K562 (cell line): ENCODE measurements around the gene MYBPH. TPM values are rescaled to one million over a fixed set of nuclear protein-coding genes. Genes with fewer than 3 reads are reported as not detected.

Source experiments
- ATAC-seq: fragments of 200-7000 bp; cut with Tn5 transposase; 3 replicates; pipeline ENCODE4 v1.9.1; 2020; ENCODE audit warnings: moderate library complexity
- BruUV-seq: library from RNA; stranded (reverse); fragments of 400-500 nt; replicated peaks from 2 replicates; lab custom pipeline; 2021; lab: Mats Ljungman, UMichigan
- CTCF ChIA-PET: fragments of 300-600 bp; formaldehyde crosslinking; extraction: SDS; loops from one replicate; lab custom pipeline; 2021; ENCODE audit warnings: low intra/inter-chr PET ratio; lab: Yijun Ruan, JAX
- POLR2A ChIA-PET: fragments of 300-600, 350-650 bp; sonication (Branson Sonifier 250); formaldehyde crosslinking; extraction: SDS; loops from one replicate; lab custom pipeline; 2021; ENCODE audit warnings: antibody characterized with exemption, inconsistent platforms; lab: Yijun Ruan, JAX
- DNase-seq, 4 experiments: peaks; one replicate each; pipeline versions ENCODE4 v3.0.0 to v3.0.0-alpha.2; 2011 to 2018; ENCODE audit warnings: low spot score in 3 of 4, mixed read lengths in 3 of 4; ENCODE audit errors: extremely low read depth in 1 of 4
- FAIRE-seq: peaks from 2 replicates; lab custom pipeline; 2011; peaks lifted over from hg19 to GRCh38; lab: Jason Lieb, UNC
- H2AFZ ChIP-seq: 2 replicates; pipeline ENCODE4 v1.6.0; 2011; ENCODE audit warnings: low read depth, low read length, control low read depth, inconsistent platforms
- H3K27ac ChIP-seq: fragments of 200-600 bp; 3 replicates; pipeline ENCODE4 v1.8.0; 2011; ENCODE audit warnings: low read depth, mild to moderate bottlenecking, control low read depth, inconsistent platforms, low read length, moderate library complexity, mixed read lengths; ENCODE audit errors: extremely low read depth
- H3K27me3 ChIP-seq, 2 experiments: fragments of 300-600 bp in 1 of 2; 2 replicates in 1 of 2; 3 replicates in 1 of 2; pipeline versions ENCODE4 v1.6.0 to v1.8.0; 2011; ENCODE audit warnings: inconsistent platforms in 2 of 2, low read length in 2 of 2, mild to moderate bottlenecking in 1 of 2, mixed read lengths in 1 of 2, moderate library complexity in 1 of 2; ENCODE audit not compliant: control insufficient read depth in 2 of 2, insufficient read depth in 2 of 2
- H3K36me3 ChIP-seq: fragments of 300-600 bp; 3 replicates; pipeline ENCODE4 v1.8.0; 2011; ENCODE audit warnings: mild to moderate bottlenecking, low read length, inconsistent platforms; ENCODE audit not compliant: control insufficient read depth, insufficient read depth
- H3K4me1 ChIP-seq, 2 experiments: fragments of 200-600 bp in 1 of 2; replicated peaks in 1 of 2; 2 replicates in 1 of 2; 3 replicates in 1 of 2; pipeline versions ENCODE4 v1.5.1 to v1.8.0; 2011; ENCODE audit warnings: inconsistent platforms in 2 of 2, low read length in 2 of 2, mild to moderate bottlenecking in 1 of 2, mixed read lengths in 1 of 2, moderate library complexity in 1 of 2; ENCODE audit not compliant: control insufficient read depth in 2 of 2, insufficient read depth in 2 of 2
- H3K4me2 ChIP-seq: 2 replicates; pipeline ENCODE4 v1.6.1; 2011; ENCODE audit warnings: low read length, control low read depth, inconsistent platforms, mixed read lengths; ENCODE audit not compliant: insufficient read depth
- H3K4me3 ChIP-seq: fragments of 200-600 bp; sonication (generic), shearing (Covaris generic); 2 replicates; pipeline ENCODE4 v1.5.1; 2016; ENCODE audit warnings: control low read depth, inconsistent platforms
- H3K79me2 ChIP-seq: fragments of 200-600 bp; 3 replicates; pipeline ENCODE4 v1.8.0; 2011; ENCODE audit warnings: low read length, inconsistent platforms; ENCODE audit not compliant: control insufficient read depth, insufficient read depth
- H3K9ac ChIP-seq, 2 experiments: 2 replicates each; pipeline versions ENCODE4 v1.6.0 to v1.6.1; 2011; ENCODE audit warnings: low read depth in 2 of 2, low read length in 2 of 2, control low read depth in 1 of 2, inconsistent platforms in 1 of 2, mild to moderate bottlenecking in 1 of 2, mixed read lengths in 1 of 2; ENCODE audit not compliant: insufficient read depth in 1 of 2
- H3K9me1 ChIP-seq: one replicate; pipeline ENCODE4 v1.6.0; 2011; ENCODE audit warnings: inconsistent platforms, mild to moderate bottlenecking, low read length, moderate library complexity; ENCODE audit not compliant: control insufficient read depth, insufficient read depth
- H3K9me3 ChIP-seq: replicated peaks from 2 replicates; pipeline ENCODE4 v1.5.1; 2011; ENCODE audit warnings: low read depth, low read length, inconsistent platforms; ENCODE audit not compliant: control insufficient read depth, insufficient read depth
- H4K20me1 ChIP-seq: replicated peaks from 2 replicates; pipeline ENCODE4 v1.6.1; 2011; ENCODE audit warnings: low read length, inconsistent platforms, mixed read lengths; ENCODE audit not compliant: control insufficient read depth, insufficient read depth
- ETV6 ChIP-seq, 3 experiments: fragments of 150-350 bp in 1 of 3; sonication (generic) in 1 of 3; formaldehyde crosslinking in 1 of 3; IDR thresholded peaks; 2 replicates each; pipeline versions ENCODE4 v1.6.1 to v1.8.0; 2014 to 2022; ENCODE audit warnings: borderline replicate concordance in 2 of 3, low read depth in 2 of 3, antibody characterized with exemption in 1 of 3, low read length in 1 of 3, mild to moderate bottlenecking in 1 of 3, missing genetic modification reagents in 1 of 3
- KLF10 ChIP-seq: fragments of 250-450 bp; sonication (Bioruptor Pico); IDR thresholded peaks from 2 replicates; pipeline ENCODE4 v1.6.1; 2021; ENCODE audit warnings: matching md5 sums
- RAD21 ChIP-seq, 2 experiments: fragments of 250-450 bp in 1 of 2; fragments of 450-650 bp in 1 of 2; sonication (Bioruptor Pico) in 1 of 2; formaldehyde crosslinking in 1 of 2; IDR thresholded peaks in 1 of 2; conservative IDR thresholded peaks in 1 of 2; 2 replicates each; pipeline versions ENCODE4 v1.4.0 to v1.8.0; 2020 to 2022; ENCODE audit warnings: mild to moderate bottlenecking in 2 of 2, moderate library complexity in 1 of 2
- SPI1 ChIP-seq: IDR thresholded peaks from 2 replicates; pipeline ENCODE4 v1.6.1; 2011; ENCODE audit warnings: low read depth, low read length, control low read depth, borderline replicate concordance
- TARDBP ChIP-seq: fragments of 450-650 bp; IDR thresholded peaks from 2 replicates; pipeline ENCODE4 v1.6.1; 2016
- VEZF1 ChIP-seq: fragments of 200-800 bp; sonication (Bioruptor generic); IDR thresholded peaks from 2 replicates; pipeline ENCODE4 v1.6.1; 2017; ENCODE audit warnings: missing genetic modification characterization, missing compliant biosample characterization
- WGBS: fragments of 100-300 bp; shearing (Covaris generic); methylation state at CpG from one replicate; pipeline ENCODE4 v1.1.6; 2016; ENCODE audit warnings: low coverage, mixed read lengths; ENCODE audit not compliant: insufficient coverage; ENCODE audit errors: missing lambda C conversion rate; 5-methylcytosine and 5-hydroxymethylcytosine counted together
- in situ Hi-C: fragments of 300-500 bp; cut with MboI; formaldehyde crosslinking; loops from 4 replicates; pipeline ENCODE4 v1.15.0; 2018; ENCODE audit warnings: inconsistent platforms, mixed read lengths
- intact Hi-C: fragments of 100-400 bp; cut with micrococcal nuclease; formaldehyde crosslinking; loops from 2 replicates; pipeline ENCODE4 v1.14.2; 2022
- polyA plus RNA-seq, 8 experiments: library from polyadenylated mRNA; depleted of rRNA in 4 of 8; stranded (reverse) in 5 of 8; unstranded in 3 of 8; fragments of >200 nt; fragmentation: Nextera tagmentation in 2 of 8; fragmentation: Illumina TruSeq in 1 of 8; extraction: Ambion mirVana in 2 of 8; extraction: Trizol in 1 of 8; gene quantifications; 2 replicates each; pipeline versions ENCODE4 v1.2.1 to v1.2.3, GENCODE V29; 2011 to 2014; ENCODE audit warnings: inconsistent platforms in 1 of 8, missing spikeins in 1 of 8
- total RNA-seq, 7 experiments: library from RNA; depleted of rRNA in 6 of 7; stranded (reverse); fragments of >200 nt in 6 of 7; fragmentation: Illumina TruSeq in 2 of 7; extraction: Trizol in 2 of 7; gene quantifications; 2 replicates each; pipeline versions ENCODE4 v1.2.1 to v1.2.3, GENCODE V29; 2011 to 2021; ENCODE audit warnings: low replicate concordance in 1 of 7
- TF ChIP-seq, protein P1 (sequence below): fragments of 450-650 bp; conservative IDR thresholded peaks from 2 replicates; pipeline ENCODE4 v1.6.1; 2016; ENCODE audit warnings: missing genetic modification characterization, low read depth, mild to moderate bottlenecking, control low read depth, missing compliant biosample characterization
- TF ChIP-seq, protein P2 (sequence below), 3 experiments: IDR thresholded peaks in 2 of 3; conservative IDR thresholded peaks in 1 of 3; 2 replicates each; pipeline ENCODE4 v1.5.1; 2011 to 2012; ENCODE audit warnings: low read length in 3 of 3, mild to moderate bottlenecking in 3 of 3, control low read depth in 2 of 3, improper control_type of control experiment in 1 of 3, inconsistent platforms in 1 of 3, low read depth in 1 of 3, mixed read lengths in 1 of 3, moderate library complexity in 1 of 3; ENCODE audit not compliant: insufficient read depth in 2 of 3

Gene MYBPH
- total and polyA plus RNA-seq, 9 of the 15 experiments (the other 6 are each of a cell fraction or from before 2014, with no cell fraction given), result 0.13 TPM; not detected in 8

- TF ChIP-seq, protein P1, sequence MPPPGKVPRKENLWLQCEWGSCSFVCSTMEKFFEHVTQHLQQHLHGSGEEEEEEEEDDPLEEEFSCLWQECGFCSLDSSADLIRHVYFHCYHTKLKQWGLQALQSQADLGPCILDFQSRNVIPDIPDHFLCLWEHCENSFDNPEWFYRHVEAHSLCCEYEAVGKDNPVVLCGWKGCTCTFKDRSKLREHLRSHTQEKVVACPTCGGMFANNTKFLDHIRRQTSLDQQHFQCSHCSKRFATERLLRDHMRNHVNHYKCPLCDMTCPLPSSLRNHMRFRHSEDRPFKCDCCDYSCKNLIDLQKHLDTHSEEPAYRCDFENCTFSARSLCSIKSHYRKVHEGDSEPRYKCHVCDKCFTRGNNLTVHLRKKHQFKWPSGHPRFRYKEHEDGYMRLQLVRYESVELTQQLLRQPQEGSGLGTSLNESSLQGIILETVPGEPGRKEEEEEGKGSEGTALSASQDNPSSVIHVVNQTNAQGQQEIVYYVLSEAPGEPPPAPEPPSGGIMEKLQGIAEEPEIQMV (tag), result no peak
- no peak for TF ChIP-seq TARDBP
Observed at GRCh38 chr1:203126866-203127665, 48.6 kb downstream of the MYBPH start (continued).

- Histone ChIP-seq H3K4me2 (no peak overlapping the region), H3K36me3 (no peaks in the 10 kb centered on the region), H3K9me3 (no peaks in the 10 kb centered on the region), H3K9ac (no peak overlapping the region), H4K20me1 (peaks cover 21% of the 10 kb centered on the region), H3K9me1 (no peaks in the 10 kb centered on the region), H3K27ac (no peak overlapping the region), H2AFZ (no peak overlapping the region), H3K4me3 (no peak overlapping the region), H3K27me3 (peaks cover 3 to 72% of the 10 kb centered on the region in 2 experiments; a peak in 4 of 5 replicates), H3K79me2 (no peaks in the 10 kb centered on the region), H3K4me1 (peaks cover 0 to 16% of the 10 kb centered on the region in 2 experiments; a peak in 2 of 5 replicates)
- DNase-seq (peak in 1 of 4 experiments; percentile 25), FAIRE-seq (peak; percentile 82), ATAC-seq (peak; percentile 58)
- no TSS peak for BruUV-seq
- ChIA-PET POLR2A (interaction anchor here (1.0 to 1.6 kb wide), 3 partner anchors 9 to 102 kb away, joined by 3 to 5 read pairs (median 5); no protein-coding TSS in a partner anchor), CTCF (no interaction called here)
- in situ Hi-C loops, result no loop called here
- TF ChIP-seq, protein P2, sequence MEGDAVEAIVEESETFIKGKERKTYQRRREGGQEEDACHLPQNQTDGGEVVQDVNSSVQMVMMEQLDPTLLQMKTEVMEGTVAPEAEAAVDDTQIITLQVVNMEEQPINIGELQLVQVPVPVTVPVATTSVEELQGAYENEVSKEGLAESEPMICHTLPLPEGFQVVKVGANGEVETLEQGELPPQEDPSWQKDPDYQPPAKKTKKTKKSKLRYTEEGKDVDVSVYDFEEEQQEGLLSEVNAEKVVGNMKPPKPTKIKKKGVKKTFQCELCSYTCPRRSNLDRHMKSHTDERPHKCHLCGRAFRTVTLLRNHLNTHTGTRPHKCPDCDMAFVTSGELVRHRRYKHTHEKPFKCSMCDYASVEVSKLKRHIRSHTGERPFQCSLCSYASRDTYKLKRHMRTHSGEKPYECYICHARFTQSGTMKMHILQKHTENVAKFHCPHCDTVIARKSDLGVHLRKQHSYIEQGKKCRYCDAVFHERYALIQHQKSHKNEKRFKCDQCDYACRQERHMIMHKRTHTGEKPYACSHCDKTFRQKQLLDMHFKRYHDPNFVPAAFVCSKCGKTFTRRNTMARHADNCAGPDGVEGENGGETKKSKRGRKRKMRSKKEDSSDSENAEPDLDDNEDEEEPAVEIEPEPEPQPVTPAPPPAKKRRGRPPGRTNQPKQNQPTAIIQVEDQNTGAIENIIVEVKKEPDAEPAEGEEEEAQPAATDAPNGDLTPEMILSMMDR (IDR thresholded peaks at IDR 0.05 in 2 of 3, conservative IDR thresholded peaks at IDR 0.05 in 1 of 3; ENCODE audit: insufficient read depth in 2 of 3, low read depth in 1 of 3, low read length in 3 of 3), result peak; percentile 42 to 57 (median 52)
- TF ChIP-seq ETV6 (IDR thresholded peaks at IDR 0.05; ENCODE audit: borderline replicate concordance in 1 of 2, low read depth in 2 of 2, low read length in 1 of 2) (0 out of 4 replicates have a peak, but pooled peaks of 1 of the 2 experiments have one; percentile 32), ETV6 (CRISPR knock-in tag; IDR thresholded peaks at IDR 0.05; ENCODE audit: borderline replicate concordance) (no peak), VEZF1 (0 out of 2 replicates have a peak, but pooled peaks have one; percentile 19), SPI1 (peak; percentile 65), KLF10 (no peak), RAD21 (CRISPR knock-in tag; conservative IDR thresholded peaks at IDR 0.05 in 1 of 2, IDR thresholded peaks at IDR 0.05 in 1 of 2) (peak in 1 of 2 experiments; percentile 23; a peak in 1 of 4 replicates)
- WGBS, result 0% methylated on average over 8 of the region's 8 CpGs
- intact Hi-C loops, result no loop called here
Observed at GRCh38 chr1:203126151-203126865, 49.3 kb downstream of the MYBPH start.
